PFSK-1 (cell line): ENCODE measurements around the gene CENPC.

Source experiments
- POLR2AphosphoS5 ChIP-seq: IDR thresholded peaks from 2 replicates; pipeline ENCODE4 v1.6.1; 2012; ENCODE audit warnings: low read depth, mild to moderate bottlenecking, control low read depth, low read length, moderate library complexity
- SIN3A ChIP-seq: IDR thresholded peaks from 2 replicates; pipeline ENCODE4 v1.6.1; 2012; ENCODE audit warnings: mild to moderate bottlenecking, low read length, moderate library complexity, borderline replicate concordance; ENCODE audit not compliant: insufficient read depth
- TAF1 ChIP-seq: IDR thresholded peaks from 2 replicates; pipeline ENCODE4 v1.6.1; 2012; ENCODE audit warnings: low read length, control low read depth, borderline replicate concordance; ENCODE audit not compliant: insufficient read depth

DNA sequence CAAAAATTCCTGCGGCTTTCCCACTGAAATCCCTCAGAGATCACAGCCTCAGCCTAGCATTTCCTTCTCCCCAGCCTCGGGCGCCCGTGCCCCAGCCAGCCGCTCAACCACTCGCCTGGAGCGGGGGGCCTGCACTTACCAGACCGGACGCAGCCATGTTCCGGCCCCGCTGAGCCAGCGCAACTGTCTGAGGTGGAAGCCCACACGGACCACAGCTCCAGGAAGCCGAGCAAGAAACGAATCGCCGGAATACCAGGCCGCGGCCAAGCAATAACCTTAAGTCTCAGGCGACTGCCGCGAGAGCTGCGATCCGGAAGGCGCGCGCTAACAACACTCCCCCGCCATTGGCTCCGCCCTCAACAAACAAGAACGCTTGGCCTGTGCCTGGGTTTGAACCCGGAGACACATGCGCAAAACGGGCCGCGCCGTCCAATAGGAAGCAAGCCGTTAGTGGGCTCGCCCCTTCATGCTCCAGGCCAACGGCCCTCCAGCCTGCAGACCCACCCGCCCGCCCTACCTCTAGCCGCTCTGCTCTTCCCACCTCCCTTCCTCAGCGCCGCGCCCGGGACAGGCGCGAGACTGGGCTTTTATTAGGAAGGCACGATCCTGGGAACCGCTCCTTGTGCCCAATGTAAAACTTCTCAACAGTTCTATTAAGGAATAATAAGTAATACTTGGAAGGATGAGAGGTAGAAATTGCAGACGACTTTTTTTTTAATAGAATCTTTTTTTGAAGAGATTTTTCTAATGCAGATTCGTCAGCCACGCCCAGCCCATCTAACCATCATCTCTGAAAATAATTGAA is at the start of gene CENPC:
- peak; percentile 96 for TF ChIP-seq POLR2AphosphoS5
- TF ChIP-seq SIN3A, result 0 out of 2 replicates have a peak, but pooled peaks have one; percentile 37
- peak; percentile 93; the same call in 1 of the 2 replicates for TF ChIP-seq TAF1
